ENCODE data around the gene RAPH1.

RAPH1 gene

GRCh38 chr2:203360833-203361430, 174.2 kb downstream of the RAPH1 start:
- no peak for DNase-seq (ENCODE audit: low spot score)

GRCh38 chr2:203359450-203359849, 175.7 kb downstream of the RAPH1 start:
- no peak for DNase-seq (ENCODE audit: low spot score)

GRCh38 chr2:203354966-203355365, 180.1 kb downstream of the RAPH1 start:
- no peak for DNase-seq (ENCODE audit: low spot score)

GRCh38 chr2:203352604-203353255, 182.4 kb downstream of the RAPH1 start:
- DNase-seq (ENCODE audit: low spot score): no peak

GRCh38 chr2:203347375-203347774, 187.7 kb downstream of the RAPH1 start:
- DNase-seq (ENCODE audit: low spot score): no peak

GRCh38 chr2:203346612-203347011, 188.5 kb downstream of the RAPH1 start:
- no peak for DNase-seq (ENCODE audit: low spot score)

- no peak for DNase-seq (ENCODE audit: low spot score)
Measured at GRCh38 chr2:203344667-203345066, 190.4 kb downstream of the RAPH1 start.
